Measurements from ENCODE around the gene CELA2B.
"Not testable (repeated sequence)": the region's sequence is repeated elsewhere in the genome, so short reads cannot be mapped to it uniquely, and the experiment has no call there.

Gene CELA2B

GRCh38 chr1:15489052-15489736 lies 13.3 kb downstream of the CELA2B start:
- no peak overlapping the region for H3K4me3 ChIP-seq (ENCODE audit: control insufficient read depth, low read depth, low read length)
- no peak for TF ChIP-seq CTCF (conservative IDR thresholded peaks at IDR 0.05; ENCODE audit: control insufficient read depth, insufficient read depth, low read depth, low read length)
- DNase-seq (ENCODE audit: low read depth) = no peak

GRCh38 chr1:15491010-15491409 lies 15.1 kb downstream of the CELA2B start:
- DNase-seq (ENCODE audit: low read depth) = not testable (repeated sequence)

GRCh38 chr1:15492596-15492995 lies 16.7 kb downstream of the CELA2B start:
- no peak for DNase-seq (ENCODE audit: low read depth)
- H3K4me3 ChIP-seq (ENCODE audit: control insufficient read depth, low read depth, low read length) = no peak overlapping the region
- no peak for TF ChIP-seq CTCF (conservative IDR thresholded peaks at IDR 0.05; ENCODE audit: control insufficient read depth, insufficient read depth, low read depth, low read length)

More at GRCh38 chr1:15491010-15491409, 15.1 kb downstream of the CELA2B start:
- not testable (repeated sequence) for H3K4me3 ChIP-seq (ENCODE audit: control insufficient read depth, low read depth, low read length)

- no peak for TF ChIP-seq CTCF (conservative IDR thresholded peaks at IDR 0.05; ENCODE audit: control insufficient read depth, insufficient read depth, low read depth, low read length)
- no peak overlapping the region for H3K4me3 ChIP-seq (ENCODE audit: control insufficient read depth, low read depth, low read length)
- DNase-seq (ENCODE audit: low read depth) = no peak
These were observed 18.0 kb downstream of the CELA2B start for GRCh38 chr1:15493869-15494390.

GRCh38 chr1:15500184-15501178 lies 24.6 kb downstream of the CELA2B start:
- DNase-seq (ENCODE audit: low read depth) = no peak
- H3K4me3 ChIP-seq (ENCODE audit: control insufficient read depth, low read depth, low read length) = no peak overlapping the region
- TF ChIP-seq CTCF (conservative IDR thresholded peaks at IDR 0.05; ENCODE audit: control insufficient read depth, insufficient read depth, low read depth, low read length) = no peak

GRCh38 chr1:15501208-15502032 lies 25.5 kb downstream of the CELA2B start:
- H3K4me3 ChIP-seq (ENCODE audit: control insufficient read depth, low read depth, low read length) = no peak overlapping the region
- peak; percentile 87 for TF ChIP-seq CTCF (conservative IDR thresholded peaks at IDR 0.05; ENCODE audit: control insufficient read depth, insufficient read depth, low read depth, low read length)
- DNase-seq (ENCODE audit: low read depth) = peak; percentile 52

Data from fibroblast of mammary gland (primary cell).